ENCODE measurements around the gene VASP. TPM values are rescaled to one million over a fixed set of nuclear protein-coding genes. Genes with fewer than 3 reads are reported as not detected.

The VASP gene
- total and polyA plus RNA-seq, 9 of the 15 experiments (the other 6 are each of a cell fraction or from before 2014, with no cell fraction given) = 16.7 to 261 (median 112) TPM

DNA sequence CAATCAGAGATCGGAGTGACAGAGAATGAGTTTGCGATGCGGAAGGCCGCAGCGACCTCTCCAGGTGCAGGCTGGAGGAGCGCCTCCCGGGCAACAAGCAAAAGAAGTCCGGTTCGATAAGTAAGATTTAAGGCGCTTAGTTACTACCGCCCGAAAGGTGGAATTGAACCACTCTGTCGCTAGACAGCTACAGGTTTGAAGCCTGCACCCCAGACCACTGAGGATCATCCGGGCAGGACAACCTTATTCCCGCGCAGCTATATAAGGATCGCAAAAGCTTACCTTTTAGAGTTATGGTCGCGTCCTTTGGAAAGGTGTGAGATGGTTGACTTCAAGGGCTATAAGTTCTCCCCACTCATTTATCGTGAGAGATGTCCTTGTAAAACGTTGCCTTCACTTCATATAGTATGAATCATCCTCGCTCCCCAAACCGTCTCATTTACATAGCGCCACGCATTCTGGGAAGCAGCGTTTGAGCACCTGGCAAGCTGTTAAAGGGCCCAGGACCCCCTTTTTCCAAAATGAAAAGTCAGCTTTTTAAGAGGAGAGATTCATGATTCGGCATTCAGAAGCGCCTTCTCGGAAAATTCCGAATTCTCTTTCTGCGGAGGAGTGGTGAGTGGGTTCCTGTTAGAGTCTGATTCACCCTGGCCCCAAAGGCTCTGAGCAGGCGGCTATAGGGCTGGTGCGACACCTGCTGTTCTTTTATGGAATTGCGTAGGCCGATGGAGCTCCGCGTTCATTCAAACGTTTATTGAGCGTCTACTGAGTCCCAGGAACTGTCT is 28.6 kb upstream of the VASP start (continued):
- TF ChIP-seq, protein P1, sequence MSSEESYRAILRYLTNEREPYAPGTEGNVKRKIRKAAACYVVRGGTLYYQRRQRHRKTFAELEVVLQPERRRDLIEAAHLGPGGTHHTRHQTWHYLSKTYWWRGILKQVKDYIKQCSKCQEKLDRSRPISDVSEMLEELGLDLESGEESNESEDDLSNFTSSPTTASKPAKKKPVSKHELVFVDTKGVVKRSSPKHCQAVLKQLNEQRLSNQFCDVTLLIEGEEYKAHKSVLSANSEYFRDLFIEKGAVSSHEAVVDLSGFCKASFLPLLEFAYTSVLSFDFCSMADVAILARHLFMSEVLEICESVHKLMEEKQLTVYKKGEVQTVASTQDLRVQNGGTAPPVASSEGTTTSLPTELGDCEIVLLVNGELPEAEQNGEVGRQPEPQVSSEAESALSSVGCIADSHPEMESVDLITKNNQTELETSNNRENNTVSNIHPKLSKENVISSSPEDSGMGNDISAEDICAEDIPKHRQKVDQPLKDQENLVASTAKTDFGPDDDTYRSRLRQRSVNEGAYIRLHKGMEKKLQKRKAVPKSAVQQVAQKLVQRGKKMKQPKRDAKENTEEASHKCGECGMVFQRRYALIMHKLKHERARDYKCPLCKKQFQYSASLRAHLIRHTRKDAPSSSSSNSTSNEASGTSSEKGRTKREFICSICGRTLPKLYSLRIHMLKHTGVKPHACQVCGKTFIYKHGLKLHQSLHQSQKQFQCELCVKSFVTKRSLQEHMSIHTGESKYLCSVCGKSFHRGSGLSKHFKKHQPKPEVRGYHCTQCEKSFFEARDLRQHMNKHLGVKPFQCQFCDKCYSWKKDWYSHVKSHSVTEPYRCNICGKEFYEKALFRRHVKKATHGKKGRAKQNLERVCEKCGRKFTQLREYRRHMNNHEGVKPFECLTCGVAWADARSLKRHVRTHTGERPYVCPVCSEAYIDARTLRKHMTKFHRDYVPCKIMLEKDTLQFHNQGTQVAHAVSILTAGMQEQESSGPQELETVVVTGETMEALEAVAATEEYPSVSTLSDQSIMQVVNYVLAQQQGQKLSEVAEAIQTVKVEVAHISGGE (CRISPR knock-in tag; IDR thresholded peaks at IDR 0.05) = peak in 1 of 3 experiments; percentile 62; a peak in 2 of 6 replicates
- TF ChIP-seq, protein P2, sequence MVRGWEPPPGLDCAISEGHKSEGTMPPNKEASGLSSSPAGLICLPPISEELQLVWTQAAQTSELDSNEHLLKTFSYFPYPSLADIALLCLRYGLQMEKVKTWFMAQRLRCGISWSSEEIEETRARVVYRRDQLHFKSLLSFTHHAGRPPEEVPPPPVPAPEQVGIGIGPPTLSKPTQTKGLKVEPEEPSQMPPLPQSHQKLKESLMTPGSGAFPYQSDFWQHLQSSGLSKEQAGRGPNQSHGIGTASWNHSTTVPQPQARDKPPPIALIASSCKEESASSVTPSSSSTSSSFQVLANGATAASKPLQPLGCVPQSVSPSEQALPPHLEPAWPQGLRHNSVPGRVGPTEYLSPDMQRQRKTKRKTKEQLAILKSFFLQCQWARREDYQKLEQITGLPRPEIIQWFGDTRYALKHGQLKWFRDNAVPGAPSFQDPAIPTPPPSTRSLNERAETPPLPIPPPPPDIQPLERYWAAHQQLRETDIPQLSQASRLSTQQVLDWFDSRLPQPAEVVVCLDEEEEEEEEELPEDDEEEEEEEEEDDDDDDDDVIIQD (CRISPR knock-in tag; IDR thresholded peaks at IDR 0.05) = no peak
- TF ChIP-seq RCOR1 (IDR thresholded peaks at IDR 0.05; ENCODE audit: borderline replicate concordance in 1 of 2, low read depth in 2 of 2, low read length in 2 of 2) = peak; percentile 58 to 92; a peak in 3 of 4 replicates
- peak in 1 of 2 experiments; percentile 68; a peak in 2 of 4 replicates for TF ChIP-seq SRF (CRISPR knock-in tag; IDR thresholded peaks at IDR 0.05)
- no peak for TF ChIP-seq CBX5 (IDR thresholded peaks at IDR 0.05; ENCODE audit: borderline replicate concordance, low read depth)
- TF ChIP-seq, protein P3, sequence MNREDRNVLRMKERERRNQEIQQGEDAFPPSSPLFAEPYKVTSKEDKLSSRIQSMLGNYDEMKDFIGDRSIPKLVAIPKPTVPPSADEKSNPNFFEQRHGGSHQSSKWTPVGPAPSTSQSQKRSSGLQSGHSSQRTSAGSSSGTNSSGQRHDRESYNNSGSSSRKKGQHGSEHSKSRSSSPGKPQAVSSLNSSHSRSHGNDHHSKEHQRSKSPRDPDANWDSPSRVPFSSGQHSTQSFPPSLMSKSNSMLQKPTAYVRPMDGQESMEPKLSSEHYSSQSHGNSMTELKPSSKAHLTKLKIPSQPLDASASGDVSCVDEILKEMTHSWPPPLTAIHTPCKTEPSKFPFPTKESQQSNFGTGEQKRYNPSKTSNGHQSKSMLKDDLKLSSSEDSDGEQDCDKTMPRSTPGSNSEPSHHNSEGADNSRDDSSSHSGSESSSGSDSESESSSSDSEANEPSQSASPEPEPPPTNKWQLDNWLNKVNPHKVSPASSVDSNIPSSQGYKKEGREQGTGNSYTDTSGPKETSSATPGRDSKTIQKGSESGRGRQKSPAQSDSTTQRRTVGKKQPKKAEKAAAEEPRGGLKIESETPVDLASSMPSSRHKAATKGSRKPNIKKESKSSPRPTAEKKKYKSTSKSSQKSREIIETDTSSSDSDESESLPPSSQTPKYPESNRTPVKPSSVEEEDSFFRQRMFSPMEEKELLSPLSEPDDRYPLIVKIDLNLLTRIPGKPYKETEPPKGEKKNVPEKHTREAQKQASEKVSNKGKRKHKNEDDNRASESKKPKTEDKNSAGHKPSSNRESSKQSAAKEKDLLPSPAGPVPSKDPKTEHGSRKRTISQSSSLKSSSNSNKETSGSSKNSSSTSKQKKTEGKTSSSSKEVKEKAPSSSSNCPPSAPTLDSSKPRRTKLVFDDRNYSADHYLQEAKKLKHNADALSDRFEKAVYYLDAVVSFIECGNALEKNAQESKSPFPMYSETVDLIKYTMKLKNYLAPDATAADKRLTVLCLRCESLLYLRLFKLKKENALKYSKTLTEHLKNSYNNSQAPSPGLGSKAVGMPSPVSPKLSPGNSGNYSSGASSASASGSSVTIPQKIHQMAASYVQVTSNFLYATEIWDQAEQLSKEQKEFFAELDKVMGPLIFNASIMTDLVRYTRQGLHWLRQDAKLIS (CRISPR knock-in tag; IDR thresholded peaks at IDR 0.05) = no peak
- TF ChIP-seq, protein P4, sequence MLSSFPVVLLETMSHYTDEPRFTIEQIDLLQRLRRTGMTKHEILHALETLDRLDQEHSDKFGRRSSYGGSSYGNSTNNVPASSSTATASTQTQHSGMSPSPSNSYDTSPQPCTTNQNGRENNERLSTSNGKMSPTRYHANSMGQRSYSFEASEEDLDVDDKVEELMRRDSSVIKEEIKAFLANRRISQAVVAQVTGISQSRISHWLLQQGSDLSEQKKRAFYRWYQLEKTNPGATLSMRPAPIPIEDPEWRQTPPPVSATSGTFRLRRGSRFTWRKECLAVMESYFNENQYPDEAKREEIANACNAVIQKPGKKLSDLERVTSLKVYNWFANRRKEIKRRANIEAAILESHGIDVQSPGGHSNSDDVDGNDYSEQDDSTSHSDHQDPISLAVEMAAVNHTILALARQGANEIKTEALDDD (IDR thresholded peaks at IDR 0.05) = peak; percentile 97
- TF ChIP-seq, protein P5, sequence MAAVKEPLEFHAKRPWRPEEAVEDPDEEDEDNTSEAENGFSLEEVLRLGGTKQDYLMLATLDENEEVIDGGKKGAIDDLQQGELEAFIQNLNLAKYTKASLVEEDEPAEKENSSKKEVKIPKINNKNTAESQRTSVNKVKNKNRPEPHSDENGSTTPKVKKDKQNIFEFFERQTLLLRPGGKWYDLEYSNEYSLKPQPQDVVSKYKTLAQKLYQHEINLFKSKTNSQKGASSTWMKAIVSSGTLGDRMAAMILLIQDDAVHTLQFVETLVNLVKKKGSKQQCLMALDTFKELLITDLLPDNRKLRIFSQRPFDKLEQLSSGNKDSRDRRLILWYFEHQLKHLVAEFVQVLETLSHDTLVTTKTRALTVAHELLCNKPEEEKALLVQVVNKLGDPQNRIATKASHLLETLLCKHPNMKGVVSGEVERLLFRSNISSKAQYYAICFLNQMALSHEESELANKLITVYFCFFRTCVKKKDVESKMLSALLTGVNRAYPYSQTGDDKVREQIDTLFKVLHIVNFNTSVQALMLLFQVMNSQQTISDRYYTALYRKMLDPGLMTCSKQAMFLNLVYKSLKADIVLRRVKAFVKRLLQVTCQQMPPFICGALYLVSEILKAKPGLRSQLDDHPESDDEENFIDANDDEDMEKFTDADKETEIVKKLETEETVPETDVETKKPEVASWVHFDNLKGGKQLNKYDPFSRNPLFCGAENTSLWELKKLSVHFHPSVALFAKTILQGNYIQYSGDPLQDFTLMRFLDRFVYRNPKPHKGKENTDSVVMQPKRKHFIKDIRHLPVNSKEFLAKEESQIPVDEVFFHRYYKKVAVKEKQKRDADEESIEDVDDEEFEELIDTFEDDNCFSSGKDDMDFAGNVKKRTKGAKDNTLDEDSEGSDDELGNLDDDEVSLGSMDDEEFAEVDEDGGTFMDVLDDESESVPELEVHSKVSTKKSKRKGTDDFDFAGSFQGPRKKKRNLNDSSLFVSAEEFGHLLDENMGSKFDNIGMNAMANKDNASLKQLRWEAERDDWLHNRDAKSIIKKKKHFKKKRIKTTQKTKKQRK (IDR thresholded peaks at IDR 0.05; ENCODE audit: borderline replicate concordance, low read depth, low read length) = no peak
- peak; percentile 66 for TF ChIP-seq MTA3 (IDR thresholded peaks at IDR 0.05; ENCODE audit: borderline replicate concordance)

All from K562 (cell line).